Measurements from ENCODE around the gene GLOD5. TPM values are rescaled to one million over a fixed set of nuclear protein-coding genes. Genes with fewer than 3 reads are reported as not detected.

The GLOD5 gene
- polyA plus RNA-seq, 1 donor from 2014 or later = not detected

DNA sequence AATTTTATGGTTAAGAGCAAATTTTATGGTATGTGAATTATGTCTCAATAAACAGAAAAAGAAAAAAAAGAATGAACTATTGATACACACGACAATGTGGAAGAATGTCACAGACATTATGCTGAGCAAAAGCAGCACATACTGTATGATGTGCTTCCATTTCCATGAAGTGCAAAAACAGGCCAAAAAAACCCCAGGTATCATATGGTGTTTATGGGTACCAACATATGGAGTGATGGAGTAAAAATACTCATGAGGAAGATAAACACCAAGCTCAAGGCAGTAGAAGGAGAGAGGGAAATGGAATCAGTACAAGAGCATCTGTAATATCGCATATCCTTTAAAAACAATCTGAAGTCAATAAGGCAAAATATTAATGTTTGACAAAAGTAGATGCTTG is 20.7 kb downstream of the GLOD5 start:
- no peaks in the 10 kb centered on the region for H3K9me2 ChIP-seq (ENCODE audit: insufficient read depth, low read length)
- no peaks in the 10 kb centered on the region for H3F3A ChIP-seq (ENCODE audit: insufficient read depth, low read length, poor library complexity, severe bottlenecking)
- no peak overlapping the region for H3K27ac ChIP-seq (ENCODE audit: low read length)
- no peak overlapping the region for H3K4me2 ChIP-seq (ENCODE audit: low read length)
- no peaks in the 10 kb centered on the region for H3K36me3 ChIP-seq (ENCODE audit: insufficient read depth, low read length)
- H3K4me3 ChIP-seq (ENCODE audit: low read length) = no peak overlapping the region
- H4K20me1 ChIP-seq (ENCODE audit: insufficient read depth) = no peaks in the 10 kb centered on the region
- no peaks in the 10 kb centered on the region for H3K79me2 ChIP-seq (replicated peaks; ENCODE audit: insufficient read depth, low read length)
- no peak overlapping the region for H2AFZ ChIP-seq (ENCODE audit: low read depth, low read length)
- no peak overlapping the region for H3K9ac ChIP-seq (ENCODE audit: low read length)
- TF ChIP-seq, protein P1, sequence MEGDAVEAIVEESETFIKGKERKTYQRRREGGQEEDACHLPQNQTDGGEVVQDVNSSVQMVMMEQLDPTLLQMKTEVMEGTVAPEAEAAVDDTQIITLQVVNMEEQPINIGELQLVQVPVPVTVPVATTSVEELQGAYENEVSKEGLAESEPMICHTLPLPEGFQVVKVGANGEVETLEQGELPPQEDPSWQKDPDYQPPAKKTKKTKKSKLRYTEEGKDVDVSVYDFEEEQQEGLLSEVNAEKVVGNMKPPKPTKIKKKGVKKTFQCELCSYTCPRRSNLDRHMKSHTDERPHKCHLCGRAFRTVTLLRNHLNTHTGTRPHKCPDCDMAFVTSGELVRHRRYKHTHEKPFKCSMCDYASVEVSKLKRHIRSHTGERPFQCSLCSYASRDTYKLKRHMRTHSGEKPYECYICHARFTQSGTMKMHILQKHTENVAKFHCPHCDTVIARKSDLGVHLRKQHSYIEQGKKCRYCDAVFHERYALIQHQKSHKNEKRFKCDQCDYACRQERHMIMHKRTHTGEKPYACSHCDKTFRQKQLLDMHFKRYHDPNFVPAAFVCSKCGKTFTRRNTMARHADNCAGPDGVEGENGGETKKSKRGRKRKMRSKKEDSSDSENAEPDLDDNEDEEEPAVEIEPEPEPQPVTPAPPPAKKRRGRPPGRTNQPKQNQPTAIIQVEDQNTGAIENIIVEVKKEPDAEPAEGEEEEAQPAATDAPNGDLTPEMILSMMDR (IDR thresholded peaks at IDR 0.05; ENCODE audit: poor library complexity, severe bottlenecking) = no peak
- TF ChIP-seq, protein P2, sequence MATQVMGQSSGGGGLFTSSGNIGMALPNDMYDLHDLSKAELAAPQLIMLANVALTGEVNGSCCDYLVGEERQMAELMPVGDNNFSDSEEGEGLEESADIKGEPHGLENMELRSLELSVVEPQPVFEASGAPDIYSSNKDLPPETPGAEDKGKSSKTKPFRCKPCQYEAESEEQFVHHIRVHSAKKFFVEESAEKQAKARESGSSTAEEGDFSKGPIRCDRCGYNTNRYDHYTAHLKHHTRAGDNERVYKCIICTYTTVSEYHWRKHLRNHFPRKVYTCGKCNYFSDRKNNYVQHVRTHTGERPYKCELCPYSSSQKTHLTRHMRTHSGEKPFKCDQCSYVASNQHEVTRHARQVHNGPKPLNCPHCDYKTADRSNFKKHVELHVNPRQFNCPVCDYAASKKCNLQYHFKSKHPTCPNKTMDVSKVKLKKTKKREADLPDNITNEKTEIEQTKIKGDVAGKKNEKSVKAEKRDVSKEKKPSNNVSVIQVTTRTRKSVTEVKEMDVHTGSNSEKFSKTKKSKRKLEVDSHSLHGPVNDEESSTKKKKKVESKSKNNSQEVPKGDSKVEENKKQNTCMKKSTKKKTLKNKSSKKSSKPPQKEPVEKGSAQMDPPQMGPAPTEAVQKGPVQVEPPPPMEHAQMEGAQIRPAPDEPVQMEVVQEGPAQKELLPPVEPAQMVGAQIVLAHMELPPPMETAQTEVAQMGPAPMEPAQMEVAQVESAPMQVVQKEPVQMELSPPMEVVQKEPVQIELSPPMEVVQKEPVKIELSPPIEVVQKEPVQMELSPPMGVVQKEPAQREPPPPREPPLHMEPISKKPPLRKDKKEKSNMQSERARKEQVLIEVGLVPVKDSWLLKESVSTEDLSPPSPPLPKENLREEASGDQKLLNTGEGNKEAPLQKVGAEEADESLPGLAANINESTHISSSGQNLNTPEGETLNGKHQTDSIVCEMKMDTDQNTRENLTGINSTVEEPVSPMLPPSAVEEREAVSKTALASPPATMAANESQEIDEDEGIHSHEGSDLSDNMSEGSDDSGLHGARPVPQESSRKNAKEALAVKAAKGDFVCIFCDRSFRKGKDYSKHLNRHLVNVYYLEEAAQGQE (IDR thresholded peaks at IDR 0.05; ENCODE audit: borderline replicate concordance) = no peak
- TF ChIP-seq SMC3 (conservative IDR thresholded peaks at IDR 0.05; ENCODE audit: poor library complexity) (no peak), POLR2AphosphoS5 (IDR thresholded peaks at IDR 0.05) (no peak), EP300 (conservative IDR thresholded peaks at IDR 0.05; ENCODE audit: poor library complexity, severe bottlenecking) (no peak), MXI1 (conservative IDR thresholded peaks at IDR 0.05; ENCODE audit: poor library complexity, severe bottlenecking) (no peak), RAD21 (conservative IDR thresholded peaks at IDR 0.05) (no peak), TAF1 (IDR thresholded peaks at IDR 0.05; ENCODE audit: low read depth) (no peak), EZH2 (IDR thresholded peaks at IDR 0.05; ENCODE audit: borderline replicate concordance, insufficient read depth, low read length, poor library complexity, severe bottlenecking) (no peak)
- H3K9me3 ChIP-seq (ENCODE audit: low read length) = no peaks in the 10 kb centered on the region
- H3K27me3 ChIP-seq (ENCODE audit: insufficient read depth, low read depth, low read length) = no peaks in the 10 kb centered on the region

DNA sequence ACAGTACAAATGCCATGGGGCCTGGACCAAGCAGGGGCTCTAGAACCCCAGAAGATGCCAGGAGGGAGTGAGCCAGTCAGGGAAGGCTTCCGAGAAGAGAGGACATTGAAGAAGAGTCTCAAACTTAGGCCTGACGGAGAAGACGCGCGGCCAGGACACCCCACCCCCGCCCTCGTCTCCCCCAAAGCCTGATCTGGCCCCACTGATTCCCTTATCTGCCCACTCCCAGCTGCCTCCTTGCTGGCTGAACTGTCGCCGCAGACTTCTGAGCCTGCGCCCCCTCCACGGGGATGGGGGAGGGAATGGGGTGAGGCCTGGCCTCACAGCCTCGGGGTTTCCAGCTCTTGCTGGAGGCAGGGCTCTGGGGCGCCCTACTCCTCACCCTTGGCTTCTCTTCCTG is 21.2 kb downstream of the GLOD5 start:
- Histone ChIP-seq H3K9ac (ENCODE audit: low read length) (no peak overlapping the region), H3K4me2 (ENCODE audit: low read length) (no peak overlapping the region), H3K27ac (ENCODE audit: low read length) (no peak overlapping the region), H3K27me3 (ENCODE audit: insufficient read depth, low read depth, low read length) (no peaks in the 10 kb centered on the region), H3K79me2 (replicated peaks; ENCODE audit: insufficient read depth, low read length) (no peaks in the 10 kb centered on the region), H4K20me1 (ENCODE audit: insufficient read depth) (no peaks in the 10 kb centered on the region), H3K4me3 (ENCODE audit: low read length) (no peak overlapping the region), H3K9me3 (ENCODE audit: low read length) (no peaks in the 10 kb centered on the region), H3K36me3 (ENCODE audit: insufficient read depth, low read length) (no peaks in the 10 kb centered on the region), H3F3A (ENCODE audit: insufficient read depth, low read length, poor library complexity, severe bottlenecking) (no peaks in the 10 kb centered on the region), H3K9me2 (ENCODE audit: insufficient read depth, low read length) (no peaks in the 10 kb centered on the region), H2AFZ (ENCODE audit: low read depth, low read length) (no peak overlapping the region)
- TF ChIP-seq, protein P2 (IDR thresholded peaks at IDR 0.05; ENCODE audit: borderline replicate concordance) = no peak
- no peak for TF ChIP-seq POLR2AphosphoS5 (IDR thresholded peaks at IDR 0.05)
- no peak for TF ChIP-seq RAD21 (conservative IDR thresholded peaks at IDR 0.05)
- TF ChIP-seq, protein P1 (IDR thresholded peaks at IDR 0.05; ENCODE audit: poor library complexity, severe bottlenecking) = no peak
- no peak for TF ChIP-seq EP300 (conservative IDR thresholded peaks at IDR 0.05; ENCODE audit: poor library complexity, severe bottlenecking)
- no peak for TF ChIP-seq SMC3 (conservative IDR thresholded peaks at IDR 0.05; ENCODE audit: poor library complexity)
- TF ChIP-seq MXI1 (conservative IDR thresholded peaks at IDR 0.05; ENCODE audit: poor library complexity, severe bottlenecking) = no peak
- TF ChIP-seq TAF1 (IDR thresholded peaks at IDR 0.05; ENCODE audit: low read depth) = no peak
- no peak for TF ChIP-seq EZH2 (IDR thresholded peaks at IDR 0.05; ENCODE audit: borderline replicate concordance, insufficient read depth, low read length, poor library complexity, severe bottlenecking)

All from neural cell (in vitro differentiated cells).